Measurements from ENCODE around the gene AGRP. TPM values are rescaled to one million over a fixed set of nuclear protein-coding genes. Genes with fewer than 3 reads are reported as not detected.

Gene AGRP, protein sequence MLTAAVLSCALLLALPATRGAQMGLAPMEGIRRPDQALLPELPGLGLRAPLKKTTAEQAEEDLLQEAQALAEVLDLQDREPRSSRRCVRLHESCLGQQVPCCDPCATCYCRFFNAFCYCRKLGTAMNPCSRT
- not detected for total RNA-seq

- Mint-ChIP-seq H3K4me1 (ENCODE audit: low read depth) (peaks cover 37% of the 10 kb centered on the region), H3K4me3 (peak within 1 kb of the TSS; percentile 98), H3K27me3 (ENCODE audit: low read depth) (no peaks in the 10 kb centered on the region), H3K36me3 (ENCODE audit: low read depth) (peaks cover 22% of the 10 kb centered on the region), H3K27ac (peak within 1 kb of the TSS; percentile 99), H3K9me3 (ENCODE audit: insufficient read depth) (no peaks in the 10 kb centered on the region)
- CTCF ChIA-PET = interaction anchor here (1.1 to 4.3 kb wide), 4 partner anchors 9 to 38 kb away, joined by 3 to 76 read pairs (median 38); no protein-coding TSS in a partner anchor
- DNase-seq (no peak), ATAC-seq (no peak)
- POLR2A ChIA-PET = no interaction called here
Observed at GRCh38 chr16:67483150-67483549, at the start of gene AGRP. TSS of gene AGRP (minus strand) at chr16:67483547. CDS start at chr16:67483398, 149 bp downstream.

GRCh38 chr16:67531247-67531646 is 47.9 kb upstream of the AGRP start:
- DNase-seq (no peak), ATAC-seq (no peak)
- ChIA-PET CTCF (interaction anchor here (1.0 to 5.6 kb wide), 4 partner anchors 10 to 114 kb away, joined by 3 to 80 read pairs (median 6); partner anchors contain the start of genes CARMIL2 and CTCF), POLR2A (no interaction called here)
- H3K4me1 Mint-ChIP-seq (ENCODE audit: low read depth) = peaks cover 20% of the 10 kb centered on the region
- H3K27me3 Mint-ChIP-seq (ENCODE audit: low read depth) = peaks cover 56% of the 10 kb centered on the region
- H3K27ac Mint-ChIP-seq = no peak overlapping the region
- H3K9me3 Mint-ChIP-seq (ENCODE audit: insufficient read depth) = no peaks in the 10 kb centered on the region
- H3K4me3 Mint-ChIP-seq = no peak overlapping the region
- peaks cover 3% of the 10 kb centered on the region for H3K36me3 Mint-ChIP-seq (ENCODE audit: low read depth)

DNA sequence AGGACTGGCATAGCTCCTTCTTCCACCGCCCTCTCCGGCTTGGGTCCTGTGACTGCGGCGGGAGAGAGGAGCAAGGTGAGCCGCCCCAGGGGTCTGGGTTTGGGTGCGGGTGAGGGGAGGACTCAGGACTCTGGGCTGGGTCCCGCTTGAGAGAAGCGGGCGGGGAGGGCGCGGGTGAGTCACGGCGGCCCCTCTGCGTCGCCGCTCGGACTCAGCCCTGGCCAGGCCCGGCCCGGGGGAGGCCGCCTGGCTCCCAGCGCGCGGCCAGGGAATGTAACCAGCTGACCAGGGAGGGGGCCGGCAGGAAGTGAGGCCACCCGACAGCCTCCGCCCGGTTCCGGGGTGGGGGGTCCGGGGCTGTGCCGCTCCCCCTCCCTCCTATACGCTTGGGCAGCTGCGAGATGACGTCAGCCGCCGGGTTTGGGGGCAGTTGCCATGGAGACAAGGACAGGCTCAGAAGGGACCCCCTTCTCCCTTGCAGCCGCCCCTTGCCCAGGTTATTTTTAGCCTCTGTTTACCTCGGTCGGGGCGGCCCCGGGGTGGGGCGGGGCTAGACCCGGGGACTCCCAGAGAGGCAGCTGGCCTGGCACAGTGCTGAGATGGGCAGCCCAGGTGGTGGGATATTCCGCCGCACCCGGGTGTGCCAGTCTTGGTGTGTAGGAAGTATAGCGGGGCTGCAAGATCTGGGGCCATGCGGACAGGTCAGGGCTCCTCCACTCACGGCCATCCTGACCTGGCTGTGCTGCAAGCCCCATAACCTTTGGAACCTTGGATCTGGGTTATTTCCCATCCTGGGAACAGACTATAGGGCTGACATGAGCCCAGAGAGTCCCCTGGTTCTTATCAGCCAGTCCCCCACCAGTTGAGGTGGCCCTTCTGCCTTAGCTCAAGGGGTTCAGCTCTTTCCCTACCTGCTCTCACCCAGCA is 46.9 kb upstream of the AGRP start:
- H3K27ac Mint-ChIP-seq = no peak overlapping the region

DNA sequence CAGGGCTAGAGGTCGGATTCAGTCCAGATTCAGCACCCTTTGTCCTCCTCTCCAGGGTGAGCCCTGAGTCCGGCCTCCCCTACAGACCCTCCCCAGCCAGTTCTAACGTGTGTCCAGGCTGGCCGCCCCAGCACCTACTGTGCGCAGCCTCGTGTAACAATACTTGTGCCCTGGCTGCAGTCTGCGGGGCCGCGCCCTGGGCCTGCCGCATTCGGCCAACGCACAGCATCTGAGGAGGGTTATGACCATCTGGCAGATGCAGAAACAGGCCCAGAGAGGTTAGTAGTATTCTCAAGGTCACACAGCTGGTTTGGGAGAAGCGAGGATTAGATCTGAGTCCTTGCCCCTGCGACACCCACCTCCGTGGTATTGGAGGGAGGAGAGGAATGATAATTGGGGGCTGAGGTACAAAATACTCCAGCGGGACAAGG is 46.2 kb upstream of the AGRP start:
- no peak overlapping the region for H3K27ac Mint-ChIP-seq
- ChIA-PET POLR2A (interaction anchor here (1.4 kb wide), 1 partner anchor 10 kb away, joined by 6 read pairs; no protein-coding TSS in a partner anchor), CTCF (interaction anchor here (1.1 to 5.6 kb wide), 5 partner anchors 9 to 32 kb away, joined by 3 to 80 read pairs (median 6); no protein-coding TSS in a partner anchor)
- peak overlapping the region; percentile 44 for H3K4me3 Mint-ChIP-seq
- H3K36me3 Mint-ChIP-seq (ENCODE audit: low read depth) = peaks cover 3% of the 10 kb centered on the region
- no peak for ATAC-seq
- peaks cover 20% of the 10 kb centered on the region for H3K4me1 Mint-ChIP-seq (ENCODE audit: low read depth)
- DNase-seq = no peak
- peaks cover 49% of the 10 kb centered on the region for H3K27me3 Mint-ChIP-seq (ENCODE audit: low read depth)
- no peaks in the 10 kb centered on the region for H3K9me3 Mint-ChIP-seq (ENCODE audit: insufficient read depth)

More for the DNA sequence above, 46.9 kb upstream of the AGRP start:
- Mint-ChIP-seq H3K36me3 (ENCODE audit: low read depth) (peaks cover 3% of the 10 kb centered on the region), H3K27me3 (ENCODE audit: low read depth) (peaks cover 50% of the 10 kb centered on the region), H3K4me1 (ENCODE audit: low read depth) (peaks cover 20% of the 10 kb centered on the region), H3K9me3 (ENCODE audit: insufficient read depth) (no peaks in the 10 kb centered on the region), H3K4me3 (peak overlapping the region; percentile 44)
- no peak for DNase-seq
- ATAC-seq = peak; percentile 9
- ChIA-PET CTCF (interaction anchor here (0.7 to 5.6 kb wide), 6 partner anchors 9 to 115 kb away, joined by 3 to 80 read pairs (median 3); partner anchors contain the start of genes CARMIL2 and CTCF), POLR2A (interaction anchor here (1.4 kb wide), 1 partner anchor 9 kb away, joined by 6 read pairs; no protein-coding TSS in a partner anchor)

DNA sequence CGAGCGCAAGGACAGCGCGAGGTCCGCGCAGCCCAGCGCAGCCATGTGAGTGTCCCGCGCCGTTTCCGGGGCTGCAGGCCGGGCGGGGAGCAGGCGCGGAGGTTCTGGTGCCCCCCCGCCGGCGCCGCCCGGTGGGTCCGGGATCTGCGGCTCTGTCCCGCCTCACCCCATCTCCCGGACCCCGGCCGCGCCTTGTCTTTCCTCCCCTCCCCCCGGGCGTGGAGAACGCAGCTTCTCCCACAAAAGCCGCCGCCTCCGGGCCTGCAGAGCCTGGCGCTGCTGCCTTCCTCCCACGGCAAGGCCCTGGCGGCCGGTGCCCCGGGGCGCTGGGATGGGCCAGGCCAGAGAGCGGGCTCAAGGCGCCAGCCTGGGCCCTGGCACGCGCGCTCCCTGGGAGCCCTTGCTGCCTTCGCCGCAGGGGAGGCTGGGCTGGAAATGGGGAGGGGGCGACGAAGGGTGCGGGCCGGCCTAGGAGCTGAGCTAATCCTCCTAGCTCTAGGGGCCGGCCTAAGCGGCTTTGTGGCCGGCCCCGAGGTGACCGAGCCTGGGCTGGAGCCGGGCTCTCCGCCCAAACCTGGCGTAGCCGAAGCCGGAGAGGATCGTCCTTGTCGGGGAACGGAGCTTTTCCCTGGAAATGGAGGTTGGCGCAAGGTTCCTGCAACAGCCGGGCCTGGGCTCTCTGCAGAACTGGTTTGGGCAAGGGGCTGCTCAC is 45.7 kb upstream of the AGRP start:
- ChIA-PET CTCF (interaction anchor here (1.1 to 5.6 kb wide), 6 partner anchors 8 to 116 kb away, joined by 3 to 80 read pairs (median 5); partner anchors contain the start of gene CARMIL2), POLR2A (interaction anchor here (1.4 kb wide), 1 partner anchor 11 kb away, joined by 6 read pairs; no protein-coding TSS in a partner anchor)
- Mint-ChIP-seq H3K27me3 (ENCODE audit: low read depth) (peaks cover 49% of the 10 kb centered on the region), H3K27ac (no peak overlapping the region), H3K36me3 (ENCODE audit: low read depth) (peaks cover 3% of the 10 kb centered on the region), H3K9me3 (ENCODE audit: insufficient read depth) (no peaks in the 10 kb centered on the region), H3K4me3 (peak overlapping the region; percentile 44), H3K4me1 (ENCODE audit: low read depth) (peaks cover 20% of the 10 kb centered on the region)
- peak; percentile 70 for ATAC-seq
- DNase-seq = no peak

DNA sequence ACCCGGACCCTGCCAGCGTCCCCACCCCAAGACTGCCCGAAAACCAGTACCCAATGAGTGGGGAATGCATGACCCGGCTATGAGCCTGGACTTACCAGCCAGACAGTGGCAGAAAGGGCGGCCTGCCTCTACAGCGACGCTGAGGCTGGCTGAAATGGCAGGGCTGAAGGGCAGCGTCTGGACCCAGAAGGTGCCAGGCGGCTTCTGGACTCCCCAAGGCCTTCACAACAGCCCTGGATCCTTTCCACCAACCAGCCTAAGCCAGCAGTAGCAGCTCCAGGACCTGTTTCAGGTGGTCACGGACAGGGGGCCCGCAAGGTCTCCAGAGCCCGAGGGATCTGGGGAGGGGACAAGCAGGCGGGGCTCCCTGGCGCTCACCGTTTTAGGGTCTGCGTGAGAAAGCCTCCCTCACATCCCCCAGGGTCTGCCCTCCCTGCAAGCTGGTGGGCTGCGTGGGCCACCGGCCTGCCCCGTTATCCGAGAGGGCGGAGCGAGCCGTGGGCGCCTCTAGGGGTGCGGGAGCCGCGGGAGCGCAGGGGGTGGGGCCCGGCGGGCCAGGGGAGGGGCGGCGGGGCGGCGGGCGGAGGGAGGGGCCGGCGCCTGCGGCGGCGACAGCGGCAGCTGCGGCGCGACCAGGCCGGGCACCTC is 45.0 kb upstream of the AGRP start, which contains the start of gene RIPOR1:
TSS of gene RIPOR1 (plus strand) at position 608 of the 648 bp plus-strand sequence. CDS start 9,618 bp downstream, outside the sequence.
- H3K27me3 Mint-ChIP-seq (ENCODE audit: low read depth) = peaks cover 46% of the 10 kb centered on the region
- ChIA-PET CTCF (interaction anchor here (1.1 to 5.6 kb wide), 4 partner anchors 8 to 117 kb away, joined by 3 to 80 read pairs (median 5); partner anchors contain the start of gene CARMIL2), POLR2A (no interaction called here)
- no peak for DNase-seq
- ATAC-seq = peak; percentile 72
- peaks cover 20% of the 10 kb centered on the region for H3K4me1 Mint-ChIP-seq (ENCODE audit: low read depth)
- no peaks in the 10 kb centered on the region for H3K9me3 Mint-ChIP-seq (ENCODE audit: insufficient read depth)
- peak within 1 kb of the TSS; percentile 44 for H3K4me3 Mint-ChIP-seq
- H3K27ac Mint-ChIP-seq = no peak within 1 kb of the TSS
- peaks cover 3% of the 10 kb centered on the region for H3K36me3 Mint-ChIP-seq (ENCODE audit: low read depth)

DNA sequence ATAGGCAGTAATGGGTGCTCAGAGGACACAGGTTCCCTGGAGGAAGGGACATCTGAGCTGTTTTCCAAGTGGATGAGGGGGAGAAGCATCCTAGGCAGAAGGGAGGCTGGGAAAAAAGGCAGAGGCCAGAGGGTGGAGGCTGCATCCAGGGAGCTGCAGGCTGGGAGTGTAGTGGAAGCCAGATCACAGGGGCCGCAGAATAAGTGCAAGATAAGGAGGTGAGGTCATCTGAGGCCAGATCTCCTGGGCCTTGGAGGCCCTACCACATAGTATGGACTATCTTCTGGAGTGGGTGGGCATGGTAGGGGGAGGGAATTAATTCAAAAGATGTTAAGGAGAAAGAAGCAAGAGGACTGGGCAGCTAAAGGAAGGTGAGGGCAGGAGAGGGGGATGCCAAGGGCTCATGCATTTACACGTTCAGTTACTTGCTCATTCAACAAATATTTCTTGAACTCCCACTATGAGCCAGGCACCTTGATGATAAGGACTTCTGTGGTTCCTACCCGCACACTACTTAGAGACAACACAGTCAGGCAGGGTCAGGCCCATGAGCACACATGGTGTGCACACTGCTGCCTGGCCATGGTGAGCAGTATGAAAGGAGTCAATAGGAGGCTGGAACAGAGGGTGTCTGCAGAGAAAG is 42.9 kb upstream of the AGRP start:
- peaks cover 3% of the 10 kb centered on the region for H3K36me3 Mint-ChIP-seq (ENCODE audit: low read depth)
- CTCF ChIA-PET = interaction anchor here (1.6 to 2.4 kb wide), 4 partner anchors 11 to 118 kb away, joined by 7 to 18 read pairs (median 10); partner anchors contain the start of gene CARMIL2
- no peak overlapping the region for H3K27ac Mint-ChIP-seq
- H3K27me3 Mint-ChIP-seq (ENCODE audit: low read depth) = peaks cover 33% of the 10 kb centered on the region
- no peak overlapping the region for H3K4me3 Mint-ChIP-seq
- peaks cover 26% of the 10 kb centered on the region for H3K4me1 Mint-ChIP-seq (ENCODE audit: low read depth)
- no peak for DNase-seq
- ATAC-seq = no peak
- H3K9me3 Mint-ChIP-seq (ENCODE audit: insufficient read depth) = no peaks in the 10 kb centered on the region
- POLR2A ChIA-PET = interaction anchor here (0.8 kb wide), 1 partner anchor 45 kb away, joined by 3 read pairs; the partner anchor contains the start of gene ATP6V0D1

DNA sequence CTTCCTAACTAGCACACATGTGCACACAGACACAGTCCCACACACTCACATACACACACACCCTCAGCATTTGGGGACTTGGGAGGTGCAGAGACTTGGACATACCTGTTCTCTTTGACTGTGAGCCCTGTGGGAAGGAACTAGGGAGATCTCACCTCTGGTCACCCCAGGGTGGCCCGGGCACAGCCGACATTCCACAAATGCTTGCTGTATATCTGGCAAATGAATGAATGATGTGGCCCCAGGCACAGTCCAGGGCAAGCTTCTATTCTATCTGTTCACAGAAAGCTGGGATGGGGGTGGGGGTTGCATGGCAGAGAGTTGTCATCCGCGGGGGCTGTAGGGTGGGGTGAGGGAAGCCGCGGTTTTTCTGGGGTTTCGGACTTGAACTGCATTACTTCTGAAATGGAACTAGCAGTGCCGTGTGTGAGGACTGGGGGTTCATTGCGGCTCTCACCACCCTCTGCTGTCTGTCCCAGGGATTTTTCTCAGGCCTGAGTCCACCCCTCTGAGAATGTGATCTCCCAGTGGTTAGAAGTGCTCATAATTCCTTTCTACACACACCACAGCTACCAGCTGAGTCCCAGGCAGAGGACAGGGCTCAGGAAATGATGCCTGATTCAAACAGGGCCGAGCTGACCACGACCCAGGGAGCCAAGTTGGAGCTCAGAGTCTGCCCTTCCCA is 42.0 kb upstream of the AGRP start:
- Mint-ChIP-seq H3K4me1 (ENCODE audit: low read depth) (peaks cover 26% of the 10 kb centered on the region), H3K36me3 (ENCODE audit: low read depth) (peaks cover 3% of the 10 kb centered on the region), H3K9me3 (ENCODE audit: insufficient read depth) (no peaks in the 10 kb centered on the region), H3K27me3 (ENCODE audit: low read depth) (peaks cover 24% of the 10 kb centered on the region), H3K27ac (no peak overlapping the region), H3K4me3 (no peak overlapping the region)
- POLR2A ChIA-PET = interaction anchor here (0.6 to 0.8 kb wide), 2 partner anchors 13 to 591 kb away, joined by 3 read pairs; no protein-coding TSS in a partner anchor
- no peak for ATAC-seq
- no peak for DNase-seq
- CTCF ChIA-PET = interaction anchor here (0.6 to 2.4 kb wide), 7 partner anchors 8 to 291 kb away, joined by 3 to 18 read pairs (median 7); partner anchors contain the start of gene CARMIL2

DNA sequence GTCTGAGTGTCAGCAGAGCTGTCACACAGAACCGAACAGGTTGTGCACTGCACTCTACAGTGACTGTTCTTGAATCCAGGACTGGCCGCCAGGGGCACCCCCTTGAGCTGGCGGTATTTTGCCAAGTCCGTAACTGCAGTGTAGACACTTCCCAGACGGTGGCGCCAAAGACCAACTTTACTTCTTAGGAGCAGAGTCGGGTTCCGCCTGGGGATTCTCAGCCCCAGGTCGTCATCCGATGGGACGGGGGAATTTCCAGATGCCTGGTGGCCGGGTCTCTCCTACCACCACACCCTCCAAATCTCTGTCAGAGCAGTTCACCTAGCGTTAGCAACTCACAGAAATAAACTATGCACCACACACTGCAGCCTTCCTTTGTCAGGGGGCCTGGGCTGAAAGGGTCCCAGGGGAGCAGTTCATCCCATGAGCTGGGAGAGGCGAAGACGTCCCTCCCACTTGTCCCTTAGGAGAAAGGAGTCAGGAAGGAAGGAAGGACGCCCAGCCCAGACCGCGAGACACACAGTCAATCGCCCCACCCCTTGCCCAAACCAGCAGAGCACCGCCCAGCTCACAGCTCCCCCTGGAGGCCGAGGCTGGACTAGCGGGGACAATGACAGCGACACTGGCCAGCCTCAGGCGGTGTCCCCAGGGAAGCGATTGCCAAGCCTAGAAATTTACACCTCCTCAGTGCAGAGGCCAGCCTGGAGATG is 37.9 kb upstream of the AGRP start:
- POLR2A ChIA-PET = interaction anchor here (1.3 to 2.4 kb wide), 5 partner anchors 17 to 143 kb away, joined by 3 to 10 read pairs (median 5); partner anchors contain the start of genes ATP6V0D1 and CARMIL2
- ATAC-seq (peak; percentile 92), DNase-seq (peak; percentile 98)
- peaks cover 47% of the 10 kb centered on the region for H3K4me1 Mint-ChIP-seq (ENCODE audit: low read depth)
- peaks cover 8% of the 10 kb centered on the region for H3K27me3 Mint-ChIP-seq (ENCODE audit: low read depth)
- H3K4me3 Mint-ChIP-seq = peak overlapping the region; percentile 84
- peak overlapping the region; percentile 94 for H3K27ac Mint-ChIP-seq
- H3K9me3 Mint-ChIP-seq (ENCODE audit: insufficient read depth) = no peaks in the 10 kb centered on the region
- CTCF ChIA-PET = interaction anchor here (0.6 to 5.3 kb wide), 83 partner anchors 8 to 543 kb away, joined by 3 to 211 read pairs (median 5); partner anchors contain the start of genes ACD, ATP6V0D1, C16orf86 and CARMIL2
- no peaks in the 10 kb centered on the region for H3K36me3 Mint-ChIP-seq (ENCODE audit: low read depth)

Data from activated CD8-positive, alpha-beta T cell treated with anti-CD3 and anti-CD28 coated beads, Interleukin-2, amount 10 ng/mL, durations not matched to agents 7 days and 5 days (primary cell).